Rectal smooth muscle tissue (tissue), 1 donor: ENCODE results near the gene CRACR2A.

ENCODE experiments used
- H3K27ac ChIP-seq: one replicate; pipeline ENCODE4 v1.7.0; 2013; ENCODE audit warnings: low read depth, low read length, inconsistent platforms
- H3K27me3 ChIP-seq: one replicate; pipeline ENCODE4 v1.7.0; 2013; ENCODE audit warnings: low read length; ENCODE audit not compliant: control insufficient read depth, insufficient read depth
- H3K36me3 ChIP-seq: one replicate; pipeline ENCODE4 v1.7.0; 2013; ENCODE audit warnings: low read length; ENCODE audit not compliant: control insufficient read depth, insufficient read depth
- H3K4me1 ChIP-seq: one replicate; pipeline ENCODE4 v1.7.0; 2013; ENCODE audit warnings: low read length; ENCODE audit not compliant: control insufficient read depth, insufficient read depth
- H3K4me3 ChIP-seq: one replicate; pipeline ENCODE4 v1.7.0; 2013; ENCODE audit warnings: low read length
- H3K9ac ChIP-seq: one replicate; pipeline ENCODE4 v1.7.0; 2013; ENCODE audit warnings: low read length

Gene CRACR2A

DNA sequence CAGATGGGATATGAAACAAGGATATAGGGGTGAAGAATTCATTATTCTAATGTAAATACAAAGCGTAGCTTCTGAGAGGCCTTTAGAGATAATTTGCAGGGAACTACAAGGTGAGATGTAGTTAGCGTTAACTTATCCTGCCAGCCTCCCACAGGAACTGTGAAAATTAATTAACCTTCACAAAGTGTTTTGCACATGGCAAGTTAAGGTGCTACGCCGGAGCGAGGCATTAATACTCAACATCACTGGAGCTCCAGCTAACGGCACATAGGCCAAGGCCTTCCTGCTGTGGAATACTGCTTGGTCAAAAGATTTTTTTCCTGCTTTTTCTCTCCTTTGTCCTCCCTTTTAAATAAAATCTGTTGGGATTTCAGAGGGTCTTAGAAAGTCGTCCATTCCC is 86.5 kb downstream of the CRACR2A start:
- H3K9ac ChIP-seq = no peak overlapping the region
- H3K36me3 ChIP-seq = peaks cover 5% of the 10 kb centered on the region

DNA sequence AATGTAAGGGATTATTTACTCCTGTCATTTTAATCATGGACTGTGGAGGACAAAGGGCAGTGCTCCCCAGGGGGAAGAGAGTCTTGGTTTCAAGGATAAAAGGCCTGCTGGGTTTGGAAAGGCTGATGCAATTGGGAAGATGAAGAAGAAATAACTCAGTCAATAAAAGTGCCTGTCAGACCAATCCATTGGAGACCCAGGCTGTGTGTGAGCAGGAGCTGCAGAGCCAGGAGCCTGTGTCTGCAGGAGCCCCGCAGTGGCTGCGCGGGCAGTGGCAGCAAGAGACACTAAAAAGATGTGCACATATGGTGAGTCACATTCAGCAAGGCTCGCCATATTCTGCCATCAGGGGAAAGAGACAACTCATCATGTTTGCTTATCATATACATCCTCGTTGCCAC is 90.4 kb downstream of the CRACR2A start:
- Histone ChIP-seq H3K27me3 (no peaks in the 10 kb centered on the region), H3K4me1 (no peaks in the 10 kb centered on the region), H3K27ac (no peak overlapping the region), H3K9ac (no peak overlapping the region), H3K4me3 (no peak overlapping the region), H3K36me3 (peaks cover under 1% of the 10 kb centered on the region)

More for the DNA sequence above, 86.5 kb downstream of the CRACR2A start:
- no peak overlapping the region for H3K27ac ChIP-seq
- peaks cover 2% of the 10 kb centered on the region for H3K4me1 ChIP-seq
- H3K27me3 ChIP-seq = no peaks in the 10 kb centered on the region
- H3K4me3 ChIP-seq = no peak overlapping the region

DNA sequence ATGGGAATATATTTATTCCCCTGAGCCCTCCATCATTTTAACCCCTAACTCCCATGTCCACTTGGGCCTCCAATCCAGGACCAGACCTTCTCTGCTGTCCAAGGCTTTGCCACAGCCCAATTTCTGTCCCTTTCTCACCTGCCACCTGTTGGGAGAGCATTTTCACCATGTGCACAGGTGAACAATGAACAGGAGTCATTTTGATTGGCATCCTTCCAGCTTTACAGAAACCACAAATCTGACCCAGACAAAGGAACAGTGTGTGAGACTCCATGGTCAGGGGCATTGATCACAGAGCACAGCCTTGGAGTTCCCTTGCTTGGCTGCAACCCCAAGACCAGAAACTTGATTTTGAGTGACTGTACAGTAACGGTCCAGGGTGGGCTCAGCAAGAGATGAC is 91.9 kb downstream of the CRACR2A start:
- no peaks in the 10 kb centered on the region for H3K27me3 ChIP-seq
- H3K36me3 ChIP-seq = no peaks in the 10 kb centered on the region

DNA sequence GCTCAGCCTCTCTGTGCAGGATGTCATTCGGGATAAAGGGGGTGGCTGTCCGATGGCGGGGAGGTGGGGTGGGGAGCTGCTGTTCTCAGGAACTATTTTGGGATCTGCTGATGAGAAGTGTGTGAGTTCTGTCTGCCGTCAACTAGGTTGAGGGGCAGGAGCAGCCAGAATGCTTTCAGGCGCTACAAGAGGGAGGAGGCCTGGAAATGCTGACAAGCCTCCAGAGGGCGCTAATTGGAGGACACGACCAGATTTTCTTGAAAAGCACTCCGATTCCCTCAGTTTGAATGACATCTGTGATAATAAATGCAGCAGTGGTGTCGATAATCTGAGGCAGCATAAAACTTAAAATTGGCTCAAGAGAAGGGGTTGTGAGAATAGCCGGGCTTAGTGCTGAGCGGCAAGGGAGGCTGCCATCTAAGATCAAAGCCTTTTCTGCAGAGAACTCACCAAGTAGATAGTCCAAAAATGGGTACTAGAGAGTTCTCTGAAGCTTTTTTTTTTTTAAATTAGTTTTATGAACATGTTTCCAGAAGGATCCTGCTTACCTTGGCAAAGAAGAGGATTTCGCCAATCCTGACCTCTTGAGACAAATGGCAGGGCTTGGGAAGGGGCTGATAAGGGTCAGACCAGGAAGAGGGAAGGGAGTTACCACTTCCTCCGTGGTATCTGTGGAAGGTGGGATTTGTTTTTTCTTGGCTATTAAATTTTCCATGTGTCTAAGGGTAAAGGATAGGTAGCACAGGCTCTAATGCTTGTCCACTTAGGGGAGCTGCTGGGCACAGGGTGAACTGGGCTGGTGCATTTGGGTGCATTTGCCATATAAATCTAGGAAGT is 94.4 kb downstream of the CRACR2A start:
- H3K27me3 ChIP-seq = no peaks in the 10 kb centered on the region
- peaks cover 1% of the 10 kb centered on the region for H3K36me3 ChIP-seq
- no peak overlapping the region for H3K27ac ChIP-seq
- no peak overlapping the region for H3K4me3 ChIP-seq
- H3K4me1 ChIP-seq = no peaks in the 10 kb centered on the region
- H3K9ac ChIP-seq = no peak overlapping the region

More for the DNA sequence above, 91.9 kb downstream of the CRACR2A start:
- H3K27ac ChIP-seq = no peak overlapping the region
- no peak overlapping the region for H3K9ac ChIP-seq
- no peak overlapping the region for H3K4me3 ChIP-seq
- H3K4me1 ChIP-seq = no peaks in the 10 kb centered on the region

GRCh38 chr12:3656946-3657622 is 95.8 kb downstream of the CRACR2A start:
- H3K36me3 ChIP-seq = peaks cover 4% of the 10 kb centered on the region
- no peaks in the 10 kb centered on the region for H3K27me3 ChIP-seq
- no peaks in the 10 kb centered on the region for H3K4me1 ChIP-seq
- no peak overlapping the region for H3K27ac ChIP-seq
- H3K9ac ChIP-seq = no peak overlapping the region
- no peak overlapping the region for H3K4me3 ChIP-seq

DNA sequence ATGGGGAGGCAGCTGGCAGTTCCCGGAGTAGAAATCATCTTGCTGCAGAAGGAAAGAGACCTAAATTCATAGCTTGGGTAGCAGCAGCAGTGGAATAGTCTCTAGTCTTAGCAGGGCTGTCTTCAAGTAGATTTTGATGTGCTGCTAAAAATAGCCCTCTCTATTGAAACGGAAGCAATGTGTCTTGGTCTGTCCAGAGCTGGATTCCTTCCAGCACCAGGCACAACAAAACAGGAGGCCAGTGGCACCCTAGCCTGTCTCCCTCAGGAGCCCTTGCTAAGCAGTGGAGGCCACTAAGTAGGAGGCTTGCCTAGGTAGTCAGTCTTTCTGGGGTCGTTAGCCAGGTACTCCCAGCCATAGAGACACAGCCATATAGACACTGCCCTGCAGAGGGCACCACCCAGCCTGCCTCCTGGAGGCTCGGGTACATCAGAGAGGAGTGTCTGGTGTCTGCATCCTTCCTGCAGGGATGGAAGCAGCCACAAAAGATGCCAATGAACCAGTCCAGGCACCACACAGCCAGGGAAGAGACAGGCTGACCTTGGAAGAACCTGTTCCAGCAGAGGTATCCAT is 97.5 kb downstream of the CRACR2A start:
- Histone ChIP-seq H3K9ac (no peak overlapping the region), H3K4me3 (no peak overlapping the region), H3K27me3 (no peaks in the 10 kb centered on the region), H3K36me3 (peaks cover 4% of the 10 kb centered on the region), H3K27ac (no peak overlapping the region), H3K4me1 (no peaks in the 10 kb centered on the region)

DNA sequence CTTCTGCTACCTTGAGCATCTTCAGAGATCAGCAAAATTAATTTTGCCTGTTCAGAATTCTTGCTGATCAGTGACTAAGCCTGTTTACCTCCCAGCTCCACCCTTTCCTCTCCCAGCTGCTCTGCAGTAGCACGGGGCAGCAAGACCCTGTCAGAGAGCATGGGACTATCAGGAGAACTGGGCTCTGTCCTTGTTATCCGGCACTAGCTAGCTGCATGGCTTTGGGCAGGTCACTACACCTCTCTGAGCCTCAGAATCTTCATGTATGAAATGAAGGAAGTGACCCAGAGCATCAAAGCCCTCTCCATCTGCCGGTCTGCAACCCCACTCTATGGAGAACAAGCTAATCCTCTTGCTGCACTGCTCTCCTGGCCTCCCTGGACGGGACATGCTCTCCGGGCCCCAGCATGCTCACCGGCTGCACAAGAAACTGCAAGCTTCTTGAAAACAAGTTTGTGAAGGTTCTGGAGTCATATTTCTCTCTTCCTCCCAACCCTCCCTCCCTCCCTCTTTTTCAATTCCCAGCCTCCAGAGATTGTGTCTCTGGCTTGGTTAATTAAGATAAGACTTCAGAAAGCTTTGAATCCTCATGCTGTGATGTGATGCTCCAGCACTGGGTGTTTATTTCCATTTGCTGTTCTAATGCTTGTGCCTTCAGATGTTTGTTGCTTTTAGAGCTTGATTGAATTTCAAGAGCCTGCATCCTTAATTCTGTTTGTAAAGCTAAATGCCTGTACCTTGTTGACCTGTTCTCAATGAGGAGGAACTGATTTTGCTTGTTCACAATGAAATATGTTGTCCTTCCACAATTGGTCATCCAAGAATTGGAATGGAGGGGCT is 101.1 kb downstream of the CRACR2A start:
- Histone ChIP-seq H3K4me3 (no peak overlapping the region), H3K36me3 (peaks cover 4% of the 10 kb centered on the region), H3K27me3 (no peaks in the 10 kb centered on the region), H3K27ac (no peak overlapping the region), H3K4me1 (no peaks in the 10 kb centered on the region), H3K9ac (no peak overlapping the region)

- Histone ChIP-seq H3K36me3 (no peaks in the 10 kb centered on the region), H3K27ac (no peak overlapping the region), H3K9ac (no peak overlapping the region), H3K4me3 (no peak overlapping the region), H3K4me1 (no peaks in the 10 kb centered on the region), H3K27me3 (no peaks in the 10 kb centered on the region)
Measured at GRCh38 chr12:3647504-3647903, 105.4 kb downstream of the CRACR2A start.

- Histone ChIP-seq H3K4me1 (no peaks in the 10 kb centered on the region), H3K9ac (no peak overlapping the region), H3K36me3 (no peaks in the 10 kb centered on the region), H3K27me3 (no peaks in the 10 kb centered on the region), H3K27ac (no peak overlapping the region), H3K4me3 (no peak overlapping the region)
Measured at GRCh38 chr12:3646561-3647241, 106.2 kb downstream of the CRACR2A start.

DNA sequence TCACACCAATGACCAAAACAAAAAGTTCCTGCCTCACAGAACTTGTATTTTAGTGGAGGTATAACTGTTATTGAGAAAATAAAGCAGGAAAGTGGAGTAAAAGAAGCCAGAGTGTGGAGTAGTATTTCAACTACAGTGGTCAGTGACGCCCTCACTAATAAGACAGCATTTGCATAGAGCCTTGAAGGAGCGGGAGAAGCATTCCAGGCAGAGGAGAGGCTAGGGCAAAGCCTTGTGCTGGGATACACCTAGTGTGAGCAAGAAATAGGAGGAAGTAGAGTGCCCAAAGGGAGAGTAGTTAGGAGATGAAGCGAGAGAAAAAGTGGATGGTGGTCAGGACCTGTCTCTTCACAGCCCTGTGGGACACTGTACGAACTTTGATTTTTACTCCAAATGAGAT is 107.8 kb downstream of the CRACR2A start:
- Histone ChIP-seq H3K27me3 (no peaks in the 10 kb centered on the region), H3K27ac (no peak overlapping the region), H3K4me3 (no peak overlapping the region), H3K4me1 (no peaks in the 10 kb centered on the region), H3K9ac (no peak overlapping the region), H3K36me3 (no peaks in the 10 kb centered on the region)

DNA sequence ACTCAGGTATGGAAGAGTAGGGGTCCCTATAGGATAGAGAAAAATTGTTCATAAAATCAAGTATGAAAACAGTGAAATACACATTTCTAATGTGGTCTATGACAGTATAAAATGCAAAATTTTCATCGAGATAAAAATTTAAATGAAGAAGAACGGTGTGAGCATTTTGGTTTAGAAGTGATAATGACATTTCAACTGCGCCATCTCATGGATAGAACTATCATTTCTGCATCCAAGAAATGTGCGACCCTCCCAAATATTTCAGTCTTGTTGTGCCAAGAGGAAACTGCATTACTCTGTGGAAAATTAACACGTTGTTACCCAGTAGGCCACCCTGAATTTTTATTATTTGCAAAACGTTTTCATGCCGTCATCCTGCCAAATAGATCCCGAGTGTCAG is 108.8 kb downstream of the CRACR2A start:
- H3K4me3 ChIP-seq = no peak overlapping the region
- H3K4me1 ChIP-seq = no peaks in the 10 kb centered on the region
- H3K36me3 ChIP-seq = no peaks in the 10 kb centered on the region
- no peak overlapping the region for H3K27ac ChIP-seq
- H3K9ac ChIP-seq = no peak overlapping the region
- H3K27me3 ChIP-seq = no peaks in the 10 kb centered on the region
